Liver (tissue), 4 donors: Measurements from ENCODE around the gene TCEANC. TPM values are rescaled to one million over a fixed set of nuclear protein-coding genes. Genes with fewer than 3 reads are reported as not detected.

ENCODE experiments used
- polyA plus RNA-seq, 2 donors: library from polyadenylated mRNA; stranded (reverse) in 1 of 2; unstranded in 1 of 2; fragments of 200-250 nt in 1 of 2; fragments of >200 nt in 1 of 2; fragmentation: Nextera tagmentation in 1 of 2; extraction: Ambion mirVana in 1 of 2; gene quantifications; one replicate each; pipeline versions ENCODE4 v1.2.1 to v1.2.3, GENCODE V29; 2013 to 2015
- total RNA-seq, 2 donors: library from RNA; depleted of rRNA; stranded (reverse); fragments of >200 nt; gene quantifications; one replicate each; pipeline ENCODE4 v1.2.3, GENCODE V29; 2014
- donor health status: healthy.
- donor health status: healthy.
- donor health status: healthy.

TCEANC gene
- total and polyA plus RNA-seq, 4 donors = 0.73 to 7.7 (median 3.6) TPM

Other genes starting within 250 kb of the TCEANC start
- under 1 TPM in 1 of 2 donors, not detected in 1; 0.23 TPM for gene EGFL6, start 83.5 kb upstream of the TCEANC start, total RNA-seq
- gene EGFL6, start 83.5 kb upstream of the TCEANC start, polyA plus RNA-seq = under 1 TPM in 1 of 2 donors, not detected in 1; 0.02 TPM
- 10 to 100 TPM in 1 of 2 donors, 1 to 10 TPM in 1; 9.0 to 12.2 TPM for gene RAB9A, start 36.0 kb downstream of the TCEANC start, total RNA-seq
- 10 to 100 TPM; 11.8 to 22.9 TPM for gene RAB9A, start 36.0 kb downstream of the TCEANC start, polyA plus RNA-seq
- 10 to 100 TPM in 1 of 2 donors, 1 to 10 TPM in 1; 9.1 to 12.3 TPM for gene TRAPPC2, start 81.5 kb downstream of the TCEANC start, total RNA-seq
- gene TRAPPC2, start 81.5 kb downstream of the TCEANC start, polyA plus RNA-seq = 1 to 10 TPM; 3.1 to 8.4 TPM
- gene OFD1, start 81.6 kb downstream of the TCEANC start, total RNA-seq = 10 to 100 TPM in 1 of 2 donors, 1 to 10 TPM in 1; 9.0 to 10.1 TPM
- gene OFD1, start 81.6 kb downstream of the TCEANC start, polyA plus RNA-seq = 10 to 100 TPM in 1 of 2 donors, 1 to 10 TPM in 1; 2.9 to 15.7 TPM
- gene GPM6B, start 164.0 kb downstream of the TCEANC start, total RNA-seq = under 1 TPM; 0.42 to 0.84 TPM
- 1 to 10 TPM in 1 of 2 donors, under 1 TPM in 1; 0.60 to 2.3 TPM for gene GPM6B, start 164.0 kb downstream of the TCEANC start, polyA plus RNA-seq